HG02970 (cell line): ENCODE data around the gene C7orf57.

Experiments
- ATAC-seq: cut with Tn5 transposase; IDR thresholded peaks from one replicate; pipeline ENCODE4 v1.9.1; 2021; ENCODE audit warnings: mild to moderate bottlenecking, moderate library complexity, moderate number of reproducible peaks; ENCODE audit not compliant: unreplicated experiment, low FRiP score

The C7orf57 gene

DNA sequence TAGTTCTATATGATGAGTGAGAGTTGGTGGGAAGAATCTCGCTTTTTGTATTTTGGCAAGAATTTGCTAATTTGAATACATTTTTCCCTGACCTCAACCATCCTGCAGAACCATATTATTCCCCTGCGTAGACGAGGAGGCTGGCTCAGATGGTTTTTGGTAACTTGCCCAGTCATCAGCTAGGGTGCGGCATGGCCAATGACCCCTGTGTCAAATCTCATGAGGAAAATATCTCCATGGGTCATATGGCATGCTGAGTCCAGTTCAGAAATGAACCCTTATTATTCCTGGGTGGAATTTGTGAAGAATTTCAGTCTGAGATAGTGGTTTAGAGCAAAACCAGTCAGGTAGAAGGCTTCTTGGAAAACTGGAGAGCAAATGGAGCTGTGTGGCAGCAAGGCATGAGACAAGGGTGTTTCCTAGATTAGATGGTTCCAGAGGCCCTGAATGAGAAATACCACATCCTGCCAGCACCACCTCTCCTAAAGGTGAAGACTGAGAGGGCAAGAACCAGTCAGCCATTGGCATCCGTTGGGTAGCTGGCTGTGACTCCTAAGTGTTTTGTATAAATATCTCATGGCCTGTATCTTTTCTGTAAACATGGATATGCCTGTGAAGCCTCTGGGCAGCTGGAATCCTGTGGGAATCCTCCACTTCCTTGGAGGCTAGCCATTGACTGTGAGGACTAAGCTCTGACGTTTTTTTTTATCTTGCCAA lies 47.9 kb downstream of the C7orf57 start:
- no peak for ATAC-seq

DNA sequence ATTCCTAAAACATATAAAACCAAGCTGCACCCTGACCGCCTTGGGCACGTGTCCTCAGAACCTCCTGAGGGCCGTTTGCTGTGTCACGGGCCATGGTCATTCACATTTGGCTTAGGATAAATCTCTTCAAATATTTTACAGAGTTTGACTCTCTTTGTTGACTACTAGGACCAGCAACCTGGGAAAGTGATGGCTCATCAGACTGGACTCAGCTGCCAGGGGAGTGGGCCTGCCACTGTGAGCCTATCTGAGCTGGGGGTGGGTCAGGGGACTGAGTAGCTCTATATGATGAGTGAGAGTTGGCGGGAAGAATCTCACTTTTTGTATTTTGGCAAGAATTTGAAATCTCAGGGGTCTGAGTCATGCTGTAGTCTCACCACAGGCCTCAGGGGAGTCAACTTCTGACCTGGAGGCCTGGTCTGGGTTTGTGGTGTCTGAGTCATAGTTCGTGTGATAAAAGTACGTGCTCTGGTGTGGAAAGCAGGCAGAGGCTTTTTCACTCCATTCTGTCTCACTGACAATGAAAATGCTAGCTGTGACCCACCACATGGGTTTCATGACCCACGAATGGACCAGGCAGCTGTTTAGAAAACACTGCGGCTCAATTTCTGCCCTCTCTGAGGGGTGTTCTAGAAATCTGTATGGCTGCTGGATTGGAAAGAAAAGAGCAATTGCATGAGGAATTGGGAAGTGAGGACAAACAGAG lies 49.5 kb downstream of the C7orf57 start:
- peak; percentile 51 for ATAC-seq

DNA sequence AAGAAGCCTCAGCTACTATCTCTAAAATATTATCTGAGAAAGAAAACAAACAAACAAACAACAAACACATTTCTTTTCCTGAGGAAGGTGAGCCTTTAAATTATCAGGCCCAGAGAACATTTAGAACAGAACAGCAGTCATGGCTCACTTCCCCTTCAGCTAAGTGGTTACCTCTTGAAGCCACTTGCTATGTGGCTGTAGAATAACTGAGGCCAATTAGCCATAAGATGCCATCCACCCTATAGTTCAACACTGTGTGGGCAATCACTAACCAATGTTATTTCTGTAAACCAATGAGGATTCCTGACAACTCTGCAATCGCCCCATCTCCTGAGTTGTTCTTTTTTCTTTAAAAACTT lies 50.1 kb downstream of the C7orf57 start:
- ATAC-seq, result no peak

DNA sequence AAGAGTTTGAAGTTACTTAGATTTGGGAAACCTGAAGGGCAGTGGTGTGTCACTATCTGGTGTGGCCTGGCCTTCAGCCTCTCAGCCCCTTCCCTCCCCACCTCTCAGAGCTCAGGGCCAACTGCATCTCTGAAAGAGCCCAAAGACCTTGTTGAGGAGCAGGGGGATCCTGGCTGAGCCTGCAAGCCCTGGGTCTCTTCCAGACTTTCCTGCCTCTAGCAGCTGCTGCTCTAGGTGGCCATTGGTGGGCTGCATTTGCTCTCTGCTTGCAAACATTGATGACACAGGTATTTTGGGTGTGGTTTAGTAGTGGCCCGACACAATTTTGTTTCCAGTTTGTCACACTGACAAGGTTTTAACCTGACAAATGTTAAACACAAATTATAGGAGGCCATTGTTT lies 50.6 kb downstream of the C7orf57 start:
- ATAC-seq, result no peak

DNA sequence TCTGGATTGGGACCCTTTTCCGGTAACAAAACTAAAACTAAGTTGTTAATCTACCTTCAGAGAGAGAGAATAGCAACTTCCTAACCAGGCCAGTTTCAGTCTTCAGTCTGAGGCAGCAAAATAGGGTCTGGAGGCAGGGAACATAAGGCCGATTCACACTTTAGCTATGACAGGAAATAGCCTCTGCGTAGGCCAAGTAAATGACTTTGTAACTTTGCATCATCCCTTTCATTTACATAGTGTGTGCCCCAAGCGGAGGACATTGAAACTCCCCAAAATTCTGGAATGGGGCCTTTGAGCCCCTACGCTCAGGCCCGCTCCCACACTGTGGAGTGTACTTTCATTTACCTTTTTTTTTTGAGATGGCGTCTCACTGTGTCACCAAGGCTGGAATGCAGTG lies 52.0 kb downstream of the C7orf57 start:
- ATAC-seq, result no peak

DNA sequence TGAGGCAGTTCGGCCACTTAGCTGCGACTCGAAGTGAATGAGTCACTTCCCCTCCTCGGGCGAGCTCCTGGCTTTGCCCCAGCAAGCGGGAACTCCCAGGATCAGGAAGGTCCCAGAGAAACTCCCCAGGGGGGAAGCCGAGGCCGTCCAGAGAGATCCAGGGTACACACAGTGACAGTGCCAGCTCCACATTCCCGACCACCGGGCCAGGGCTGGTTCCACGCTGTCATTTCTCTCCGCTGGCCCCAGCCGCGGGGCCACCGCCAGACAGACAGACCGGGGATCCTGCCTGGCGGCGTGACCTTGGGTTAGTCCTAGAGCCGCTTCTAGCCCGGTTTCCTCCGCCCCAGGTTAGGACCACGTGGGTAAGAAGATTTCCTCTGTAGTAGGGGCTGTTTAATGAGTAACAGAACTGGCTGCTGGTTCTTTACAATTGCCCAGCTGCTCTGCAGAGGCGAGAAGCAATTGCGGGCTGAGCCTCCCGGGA lies 53.3 kb downstream of the C7orf57 start:
- peak; percentile 69 for ATAC-seq

DNA sequence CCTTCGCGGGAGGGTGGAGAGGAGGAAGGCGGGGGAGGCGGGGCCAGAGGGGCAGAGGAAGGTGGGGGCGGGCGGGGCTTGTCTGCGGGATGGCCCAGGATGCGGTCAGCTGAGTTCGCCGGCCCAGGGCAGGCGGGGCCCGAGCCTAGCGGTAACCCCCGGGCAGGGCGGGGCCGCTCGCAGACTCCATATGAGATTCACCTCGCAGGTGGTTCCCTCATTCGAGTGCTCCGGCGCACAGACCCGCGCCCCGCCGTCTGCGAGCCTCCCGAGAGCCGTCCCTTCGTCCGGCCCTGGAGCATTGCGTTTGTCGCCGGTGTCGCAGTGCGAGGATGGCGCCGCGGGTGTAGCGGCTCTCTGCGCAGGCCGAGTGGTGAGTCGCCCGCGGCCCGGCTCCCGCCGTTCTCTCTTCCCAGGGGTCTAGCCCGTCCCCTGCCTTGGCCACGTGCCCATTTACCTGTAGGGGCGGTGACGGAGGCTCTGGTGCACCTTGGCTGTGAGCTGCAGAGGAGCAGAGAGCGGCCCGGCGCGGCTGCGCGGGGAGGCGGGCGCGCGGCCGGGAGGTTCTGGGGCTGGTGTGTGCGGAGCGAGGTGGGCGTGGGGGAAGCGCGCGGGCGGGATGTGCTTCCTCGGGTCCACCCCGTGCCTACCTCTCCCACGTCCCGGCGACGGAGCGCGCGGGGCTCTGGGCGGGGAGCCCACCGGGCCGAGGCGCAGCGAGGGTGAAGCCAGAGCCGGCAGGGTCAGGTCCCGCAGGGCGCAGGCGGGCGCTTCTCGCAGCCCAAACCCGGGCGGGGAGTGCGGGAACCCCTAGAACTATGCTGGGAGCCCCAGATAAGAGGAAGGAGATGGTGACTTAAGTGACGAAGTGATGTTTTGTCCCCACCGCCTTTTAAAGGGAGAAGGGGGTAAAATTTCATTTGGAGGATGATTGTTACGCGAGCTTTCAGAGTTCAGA lies 54.0 kb downstream of the C7orf57 start, which contains the start of gene UPP1:
Gene UPP1, plus strand, starts transcription at position 220 of the 958 bp plus-strand sequence. CDS start 5,519 bp downstream, outside the sequence.
- ATAC-seq, result peak; percentile 52

DNA sequence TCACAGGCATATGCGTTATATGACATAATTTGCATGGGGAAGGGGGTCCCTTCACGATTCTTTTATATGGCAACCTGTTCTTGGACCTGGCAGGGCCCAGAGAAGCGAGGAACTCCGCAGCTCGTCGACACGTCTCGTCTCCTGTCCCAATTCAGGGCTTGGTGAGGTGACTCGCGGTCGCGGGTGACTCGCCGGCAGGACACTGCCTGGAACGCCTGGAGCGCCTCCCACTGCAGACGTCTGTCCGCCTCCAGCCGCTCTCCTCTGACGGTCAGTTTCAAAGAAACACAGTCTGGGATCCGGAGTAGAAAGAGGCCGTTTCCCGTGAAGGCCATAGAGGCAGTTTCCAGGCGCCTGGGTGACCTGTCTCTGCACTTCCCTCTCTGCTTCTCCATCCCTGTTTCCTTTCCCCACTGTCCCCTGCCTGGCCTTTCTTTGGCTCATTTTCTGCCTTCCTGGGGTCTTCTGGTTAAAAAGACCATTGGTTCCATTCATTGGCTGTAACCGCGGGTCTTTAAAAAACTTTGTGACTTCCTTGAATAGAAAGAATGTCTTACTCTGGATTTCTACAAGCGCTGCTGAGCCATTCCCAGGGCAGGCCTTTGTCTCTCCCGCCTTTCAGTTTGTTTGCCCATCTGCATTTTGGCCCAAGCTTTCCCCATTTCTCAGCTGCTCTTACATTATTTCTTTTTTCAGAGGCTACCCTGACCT lies 54.9 kb downstream of the C7orf57 start:
- ATAC-seq, result no peak

DNA sequence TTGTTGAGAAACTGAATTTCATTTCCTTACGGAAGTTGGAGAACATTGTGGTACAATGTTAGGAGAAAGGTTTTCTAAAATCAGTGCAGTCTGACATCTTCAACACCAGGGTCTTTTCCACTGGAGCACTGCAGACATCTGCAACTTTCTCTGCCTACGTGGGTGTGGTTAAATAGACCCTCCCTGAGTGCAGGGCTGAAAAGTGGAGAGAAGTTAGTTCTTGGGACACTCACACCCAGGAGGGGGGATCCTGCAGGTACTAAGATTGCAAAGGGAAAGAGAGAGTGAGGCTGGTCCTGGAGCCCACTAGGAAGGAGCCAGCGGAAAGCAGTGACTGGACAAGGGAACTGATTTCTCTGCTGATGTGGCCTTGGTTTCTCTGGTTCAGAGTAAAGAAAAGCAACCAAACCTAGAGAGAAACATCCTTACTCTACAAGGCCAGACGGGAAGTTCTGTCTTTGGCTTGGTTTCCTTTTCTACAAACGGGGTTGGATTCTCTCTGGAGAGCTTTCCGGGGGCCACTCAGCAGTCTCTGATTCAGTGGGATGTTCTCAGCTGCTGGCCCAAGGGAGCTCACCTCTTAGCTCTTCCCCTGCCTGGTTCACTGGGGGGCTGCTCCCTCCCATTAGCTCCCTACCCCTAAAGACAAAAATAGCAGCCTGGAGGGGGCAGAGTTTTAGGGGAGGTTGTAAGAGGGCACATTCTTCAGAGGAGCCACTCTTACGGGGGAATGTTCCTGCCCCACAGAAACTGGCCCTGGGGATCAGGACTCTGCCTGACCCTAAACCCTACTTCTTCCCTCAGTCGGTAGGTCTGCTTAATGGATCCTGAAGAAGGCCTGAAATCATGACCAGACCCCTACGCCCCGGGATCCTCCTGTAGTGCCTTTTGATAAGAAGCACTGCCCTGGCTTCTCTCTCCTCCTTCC lies 56.4 kb downstream of the C7orf57 start:
- ATAC-seq, result no peak

DNA sequence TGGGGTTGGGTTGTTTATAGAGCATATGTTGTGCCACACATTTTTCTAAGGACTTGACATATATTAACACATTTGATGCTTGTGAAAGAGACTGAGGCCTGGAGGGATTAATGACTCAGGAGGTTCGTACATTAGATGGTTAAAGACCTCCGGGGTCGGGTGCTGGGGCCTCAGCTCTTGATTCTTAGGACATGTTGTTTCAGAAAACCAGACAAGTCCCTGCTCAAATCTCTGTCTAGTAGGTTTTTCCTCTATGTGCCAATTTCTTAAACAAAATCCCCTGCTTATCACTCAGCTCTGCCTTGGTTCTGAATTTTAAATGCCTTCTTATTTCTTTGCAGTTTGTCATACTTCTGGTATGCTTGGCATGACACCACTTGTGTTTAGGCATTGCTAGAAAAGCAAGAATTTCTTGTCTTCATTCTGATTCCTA lies 59.5 kb downstream of the C7orf57 start:
- ATAC-seq, result no peak

DNA sequence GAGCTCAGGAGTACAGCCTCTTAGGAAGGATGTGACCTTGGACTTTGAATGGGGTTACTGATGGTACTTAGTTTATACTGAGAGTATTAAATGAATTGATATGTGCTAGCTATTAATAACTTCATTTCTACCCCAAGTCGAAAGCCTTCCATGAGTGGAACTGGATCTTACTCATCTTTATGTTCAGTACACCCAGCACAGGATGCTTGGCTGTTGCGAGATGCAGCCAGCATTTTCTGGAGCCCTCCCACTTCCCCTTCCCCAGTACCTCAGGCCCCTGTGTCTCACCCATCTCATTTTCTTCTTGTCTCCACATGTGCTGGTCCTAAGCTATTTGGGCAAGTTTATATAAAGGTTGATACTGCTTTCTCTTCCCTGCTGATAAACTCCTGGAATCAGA lies 60.9 kb downstream of the C7orf57 start:
- no peak for ATAC-seq

DNA sequence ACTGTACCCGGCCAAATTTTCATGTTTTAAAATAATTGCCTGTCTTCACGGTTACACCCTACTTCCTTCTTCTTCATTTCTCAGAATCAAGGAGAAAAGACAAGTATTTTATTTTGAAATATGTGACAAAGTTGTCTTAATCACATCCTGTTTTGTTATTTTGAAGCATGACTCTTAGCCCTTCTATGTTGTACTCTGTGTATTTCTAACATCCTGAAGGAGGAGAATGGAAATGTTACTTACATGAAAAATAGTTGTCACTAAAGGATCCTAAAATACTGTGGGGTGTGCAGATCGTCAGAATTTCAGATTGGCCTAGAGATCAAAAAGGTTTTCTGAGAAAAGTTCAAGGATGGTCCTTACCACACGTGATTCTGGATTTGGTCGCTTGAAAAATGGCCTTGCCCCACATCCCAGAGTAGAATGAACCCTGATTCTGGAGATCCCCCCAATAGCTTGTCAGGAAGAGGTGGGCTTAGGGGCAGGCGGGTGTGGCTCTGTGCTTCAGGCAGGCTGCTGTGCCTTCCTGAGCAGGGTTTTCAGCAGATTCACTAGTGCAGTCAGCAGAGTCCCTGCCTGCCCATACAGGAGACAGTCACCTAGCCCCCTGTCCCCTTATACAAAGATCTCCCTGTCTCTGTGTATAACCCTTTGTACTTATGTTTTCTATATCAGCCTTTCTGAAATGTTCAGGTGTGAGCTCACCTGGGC lies 62.3 kb downstream of the C7orf57 start:
- ATAC-seq, result no peak

DNA sequence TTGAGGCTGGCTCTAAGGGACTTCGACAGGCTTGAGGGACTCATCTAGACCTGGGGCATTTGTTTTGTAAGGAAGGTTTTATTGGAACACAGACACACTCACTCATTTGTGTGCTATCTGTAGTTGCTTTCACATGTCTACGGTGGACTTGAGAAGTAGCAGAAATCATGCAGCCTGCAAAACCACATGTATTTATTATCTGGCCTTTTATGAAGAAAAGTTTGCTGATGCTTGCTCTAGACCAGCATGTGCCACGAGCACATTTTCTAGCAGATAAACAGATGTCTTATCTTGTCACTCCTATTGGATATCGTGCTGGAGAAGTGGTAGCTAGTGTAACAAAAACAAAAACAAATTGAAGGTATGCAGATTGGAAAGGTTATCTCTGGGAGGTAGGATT lies 63.5 kb downstream of the C7orf57 start:
- ATAC-seq, result no peak

DNA sequence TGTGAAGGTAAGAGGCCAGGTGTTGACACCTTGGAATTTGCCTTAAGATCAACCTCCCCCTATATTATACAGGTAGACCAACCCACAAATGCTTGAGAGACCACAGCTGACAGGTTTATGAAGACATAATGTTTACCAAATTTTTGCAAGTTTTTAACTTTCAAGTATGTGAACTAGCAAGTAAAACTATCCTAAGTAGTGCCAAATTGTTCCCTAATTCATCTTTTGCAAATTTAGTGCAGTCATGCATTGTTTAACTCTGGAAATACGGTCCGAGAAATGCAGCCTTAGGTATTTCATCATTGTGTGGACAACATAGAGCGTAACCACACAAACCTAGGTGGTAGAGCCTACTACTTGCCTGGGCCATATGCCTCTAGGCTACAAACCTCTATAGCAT lies 64.4 kb downstream of the C7orf57 start:
- ATAC-seq, result no peak

DNA sequence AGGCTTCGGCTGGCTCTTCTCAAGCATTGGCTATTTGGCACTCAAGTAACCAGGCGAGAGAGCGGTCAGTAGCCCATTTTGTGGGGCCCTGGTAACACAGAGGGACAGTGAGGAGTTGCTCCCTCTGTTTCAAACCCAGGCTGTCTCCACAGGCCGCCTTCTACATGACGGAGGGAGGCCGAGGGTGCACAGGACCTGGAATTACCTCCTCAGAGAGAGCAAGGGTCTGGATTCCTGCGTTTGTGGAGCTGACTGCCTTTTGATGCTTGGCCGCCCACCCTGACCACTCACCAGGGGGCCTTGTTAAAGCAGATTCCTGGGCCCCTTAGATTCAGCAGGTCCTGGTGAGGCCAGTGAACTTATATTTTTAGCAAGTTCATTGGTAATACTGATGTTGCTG lies 66.0 kb downstream of the C7orf57 start:
- ATAC-seq, result no peak

DNA sequence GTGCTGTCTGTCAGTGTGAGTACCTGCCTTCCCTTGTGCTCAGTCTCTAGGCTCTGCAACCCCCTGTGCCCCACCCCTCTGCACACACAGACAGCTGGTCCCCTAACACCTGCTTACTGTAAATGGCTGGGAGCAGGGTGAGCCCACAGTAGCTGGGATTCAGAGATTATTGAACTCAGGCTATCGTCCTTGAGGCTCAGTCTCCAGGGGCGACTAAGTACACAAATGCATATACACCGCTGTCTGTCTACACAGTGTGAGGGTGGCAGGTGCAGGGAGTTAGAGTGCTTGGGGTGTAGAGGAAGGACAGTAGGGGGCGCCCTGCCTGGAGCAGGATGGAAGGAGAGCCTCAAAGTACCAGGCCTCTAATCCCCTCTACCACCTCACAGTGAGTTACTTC lies 66.6 kb downstream of the C7orf57 start:
- ATAC-seq, result no peak

DNA sequence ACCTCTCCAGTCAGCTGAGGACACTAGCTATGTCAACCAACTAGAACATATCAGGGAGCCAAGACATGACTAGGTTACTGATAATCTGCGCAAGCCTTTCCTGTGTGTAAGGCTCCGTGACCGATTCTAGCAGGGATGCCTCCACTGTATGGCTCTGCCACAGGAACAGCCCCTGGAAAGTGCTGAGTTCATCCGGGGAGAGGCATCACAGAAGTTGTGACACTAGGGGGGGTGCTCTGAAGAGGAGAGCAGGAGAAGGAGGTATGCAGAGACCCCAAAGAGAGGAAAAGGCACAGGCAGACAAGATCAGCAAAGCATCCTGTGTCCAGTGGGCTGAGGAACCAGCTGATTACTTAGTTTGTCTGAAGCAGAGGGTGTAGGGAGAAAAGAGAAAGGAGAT lies 67.2 kb downstream of the C7orf57 start:
- ATAC-seq, result no peak

DNA sequence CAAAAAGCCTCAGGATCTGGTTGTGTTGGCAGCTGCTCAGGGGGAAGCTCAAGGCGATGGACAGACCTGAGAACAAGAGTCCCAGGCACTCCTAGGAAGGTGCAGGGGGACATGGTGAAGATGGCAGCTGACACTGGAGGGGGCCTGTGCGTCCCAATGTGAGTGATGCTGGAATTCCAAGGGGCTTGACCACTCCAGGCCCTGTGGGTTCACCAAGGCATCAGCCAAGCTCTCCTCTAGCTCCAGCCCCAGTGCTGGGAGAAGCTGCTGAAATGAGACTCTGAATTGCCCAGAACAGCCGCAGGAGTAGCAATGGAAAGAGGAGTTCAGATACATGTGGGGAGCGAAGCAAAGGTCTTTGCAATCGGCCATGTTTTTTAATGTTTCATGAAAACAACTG lies 69.7 kb downstream of the C7orf57 start:
- no peak for ATAC-seq
